GM19467 (cell line): ENCODE results near the gene PLXNB2.
"Not testable (repeated sequence)": the region's sequence is repeated elsewhere in the genome, so short reads cannot be mapped to it uniquely, and the experiment has no call there.

Source experiments
- ATAC-seq: cut with Tn5 transposase; IDR thresholded peaks from one replicate; pipeline ENCODE4 v1.9.1; 2021; ENCODE audit warnings: mild to moderate bottlenecking, moderate library complexity; ENCODE audit not compliant: unreplicated experiment

The PLXNB2 gene

DNA sequence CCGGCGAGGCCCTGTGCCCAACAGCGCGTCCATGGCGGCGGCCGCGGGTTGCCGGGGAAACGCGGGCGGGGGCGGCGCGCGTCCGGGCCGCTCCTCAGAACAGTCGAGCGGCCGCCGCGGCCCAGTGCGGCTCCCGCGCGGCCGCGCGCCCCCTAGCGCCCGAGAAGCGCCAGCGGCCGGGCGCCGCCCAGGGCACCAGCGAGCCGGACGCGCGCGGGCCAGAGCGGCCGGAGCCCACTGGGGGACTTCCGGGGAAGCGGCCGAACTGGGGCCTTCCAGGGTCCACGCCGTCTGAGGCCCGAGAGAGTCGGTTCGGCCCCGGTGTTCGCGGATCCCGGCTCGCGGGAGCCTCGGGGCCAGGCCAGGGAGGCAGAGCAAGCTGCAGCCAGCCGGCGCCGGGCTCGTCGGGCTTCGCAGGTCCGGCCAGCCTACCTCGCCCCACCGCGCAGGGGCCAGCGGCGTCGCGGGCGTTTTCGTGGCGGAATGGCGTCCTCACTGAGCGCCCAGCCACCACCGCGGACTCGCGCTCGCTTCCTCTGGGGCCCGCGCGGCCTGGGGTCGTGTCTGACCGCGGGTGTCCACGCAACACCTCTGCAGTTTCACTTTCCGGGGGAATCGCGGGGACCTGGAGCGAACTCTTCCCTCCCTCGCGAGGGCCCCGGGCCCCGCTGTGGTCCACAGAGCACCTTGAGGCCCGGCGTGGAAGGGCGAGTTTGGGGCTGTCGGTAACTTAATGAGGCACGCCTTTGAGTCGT, 19.7 kb upstream of the PLXNB2 start, which contains the start of gene DENND6B:
DENND6B (minus strand) TSS at position 57 of the 755 bp plus-strand sequence; CDS start at position 33, 24 bp downstream.
- ATAC-seq, result peak; percentile 72

GRCh38 chr22:50326225-50326955, 18.9 kb upstream of the PLXNB2 start:
- peak; percentile 6 for ATAC-seq

GRCh38 chr22:50325444-50326224, 18.2 kb upstream of the PLXNB2 start:
- no peak for ATAC-seq

DNA sequence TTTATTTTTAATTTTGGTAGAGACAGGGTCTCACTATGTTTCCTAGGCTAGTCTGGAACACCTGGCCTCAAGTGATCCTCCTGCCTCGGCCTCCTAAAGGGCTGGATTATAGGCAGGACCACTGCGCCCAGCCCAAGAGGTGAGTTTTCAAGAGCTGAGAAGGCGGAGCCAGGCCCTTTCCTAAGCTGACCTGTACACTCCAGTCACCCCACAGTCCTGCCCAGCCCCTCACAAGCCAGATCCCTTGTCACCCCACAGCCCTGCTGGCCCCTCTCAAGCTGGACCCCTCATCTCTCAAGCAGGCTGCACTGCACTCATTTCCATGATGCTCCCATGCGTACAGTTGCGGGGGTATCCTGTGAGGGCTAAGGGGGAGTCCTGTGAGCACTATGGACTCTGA, 16.5 kb upstream of the PLXNB2 start:
- no peak for ATAC-seq

- not testable (repeated sequence) for ATAC-seq
Measured at GRCh38 chr22:50322382-50323104, 15.1 kb upstream of the PLXNB2 start.

GRCh38 chr22:50320671-50321325, 13.4 kb upstream of the PLXNB2 start:
- no peak for ATAC-seq

DNA sequence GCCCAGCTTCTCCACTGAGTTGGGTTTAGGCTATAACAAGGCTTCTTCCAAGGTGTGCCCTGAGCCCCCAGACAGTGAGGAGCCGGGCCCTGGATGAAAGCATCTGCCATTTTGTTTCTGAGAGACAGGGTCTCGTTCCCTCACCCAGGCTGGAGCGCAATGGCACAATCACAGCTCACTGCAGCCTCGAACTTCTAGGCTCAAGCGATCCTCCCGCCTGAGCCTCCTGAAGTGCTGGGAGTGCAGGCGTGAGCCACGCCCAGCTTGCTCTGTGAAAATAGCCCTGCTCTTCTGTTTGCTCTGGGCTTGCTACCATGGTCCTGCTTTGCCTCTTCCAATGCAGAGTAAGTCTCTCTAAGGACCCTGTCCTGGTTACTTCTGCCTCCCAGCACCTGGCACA, 12.7 kb upstream of the PLXNB2 start:
- no peak for ATAC-seq

DNA sequence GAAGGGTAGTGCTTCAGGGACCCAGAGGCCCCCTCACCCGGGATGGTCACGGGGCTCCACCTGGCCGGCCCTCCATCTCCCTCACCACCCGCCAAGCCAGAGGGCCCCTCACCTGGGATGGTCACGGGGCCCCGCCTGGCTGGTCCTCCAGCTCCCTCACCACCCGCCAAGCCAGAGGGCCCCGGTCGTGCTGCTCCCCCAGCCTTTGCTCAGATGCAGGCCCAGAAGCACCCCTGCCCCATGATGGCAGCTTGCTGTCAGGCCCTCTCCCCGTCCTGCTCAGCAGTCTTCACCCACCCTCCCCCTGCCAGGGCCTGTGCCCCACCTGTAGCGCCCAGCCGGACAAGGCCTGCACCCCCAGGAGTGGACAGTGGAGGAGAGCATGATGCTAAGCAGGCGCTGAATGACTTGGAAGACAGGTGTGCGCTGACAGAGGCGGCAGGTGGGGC, 12.1 kb upstream of the PLXNB2 start:
- ATAC-seq, result no peak

- ATAC-seq, result no peak
Measured at GRCh38 chr22:50318698-50319411, 11.4 kb upstream of the PLXNB2 start.

DNA sequence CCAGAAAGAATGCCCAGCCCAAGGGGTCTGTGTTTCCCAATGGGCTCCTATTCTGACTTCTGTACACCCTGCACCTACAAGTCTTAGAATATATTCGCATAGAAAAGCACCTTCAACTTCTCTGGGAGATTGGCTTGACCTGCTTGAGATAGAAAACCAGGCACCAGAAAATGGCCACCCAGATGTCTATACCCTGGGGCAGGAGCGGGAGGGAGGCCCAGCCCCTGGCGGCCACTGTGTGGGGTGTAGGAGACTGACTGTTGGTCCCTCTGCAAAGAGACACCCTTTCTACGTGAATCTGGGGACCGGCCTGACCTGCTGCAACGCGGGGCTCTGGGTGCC, 10.9 kb upstream of the PLXNB2 start:
- no peak for ATAC-seq

DNA sequence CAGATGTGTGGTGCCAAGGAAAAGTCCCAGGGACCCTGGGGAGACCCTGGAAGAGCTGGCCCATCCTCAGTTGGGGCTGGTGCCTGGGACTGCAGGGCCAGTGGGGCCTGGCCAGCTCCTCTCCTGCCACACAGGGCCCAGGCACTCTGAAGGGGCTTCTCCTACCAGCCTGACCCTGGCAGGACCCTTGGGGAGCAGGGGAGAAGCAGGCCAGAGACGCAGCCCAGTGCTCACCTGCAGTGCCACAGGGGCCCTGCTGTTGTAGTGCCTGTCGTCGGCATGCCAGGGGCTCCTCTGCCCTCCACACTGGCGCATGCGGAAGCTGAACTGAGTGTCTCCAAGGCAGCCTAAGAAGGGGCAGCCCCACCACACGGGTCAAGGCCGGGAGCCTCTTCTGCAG, 10.2 kb upstream of the PLXNB2 start:
- no peak for ATAC-seq

GRCh38 chr22:50317178-50317577, 9.7 kb upstream of the PLXNB2 start:
- no peak for ATAC-seq

DNA sequence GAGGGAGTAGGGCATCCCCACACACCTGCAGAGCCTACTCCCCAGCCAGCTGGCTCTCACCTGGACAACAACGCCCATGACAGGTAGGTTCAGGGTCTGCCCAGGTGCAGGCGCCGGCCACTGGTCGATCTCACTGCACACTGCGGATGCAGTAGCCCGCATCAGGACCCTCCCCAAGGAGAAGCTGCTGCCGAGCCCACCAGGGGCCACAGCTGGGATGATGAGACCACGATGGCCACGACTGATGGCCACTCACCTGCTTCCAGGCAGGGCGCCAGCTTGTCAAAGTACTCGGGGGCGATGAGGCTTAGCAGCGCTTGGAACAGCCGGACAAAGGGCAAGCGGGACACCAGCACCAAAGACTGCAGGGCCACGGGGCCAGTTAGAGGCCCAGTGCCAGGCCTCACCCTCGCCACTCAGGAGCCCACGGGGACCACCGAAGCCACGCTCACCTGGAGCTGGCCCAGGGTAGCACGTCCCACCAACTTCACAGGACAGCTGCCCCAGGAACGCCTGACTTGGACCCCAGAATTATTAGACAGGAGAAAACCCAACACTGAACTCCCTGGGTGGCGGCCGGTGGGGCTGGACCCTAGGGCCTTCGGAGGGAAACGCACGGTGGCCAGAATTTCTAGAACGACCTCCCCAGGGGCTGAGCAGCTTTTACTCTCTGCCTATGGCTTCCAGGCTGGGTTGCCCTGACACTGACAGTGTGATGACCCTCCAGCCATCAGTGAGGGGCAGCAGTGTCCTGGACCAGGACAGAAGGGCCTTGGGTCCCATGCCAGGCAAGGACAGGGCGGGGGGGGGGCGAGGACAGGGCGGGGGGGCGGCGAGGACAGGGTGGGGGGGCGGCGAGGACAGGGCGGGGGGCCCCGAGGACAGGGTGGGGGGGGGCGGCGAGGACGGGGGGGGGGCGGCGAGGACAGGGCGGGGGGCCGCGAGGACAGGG, 8.9 kb upstream of the PLXNB2 start:
- ATAC-seq, result no peak

- ATAC-seq, result no peak
Measured at GRCh38 chr22:50315289-50316113, 8.1 kb upstream of the PLXNB2 start.

DNA sequence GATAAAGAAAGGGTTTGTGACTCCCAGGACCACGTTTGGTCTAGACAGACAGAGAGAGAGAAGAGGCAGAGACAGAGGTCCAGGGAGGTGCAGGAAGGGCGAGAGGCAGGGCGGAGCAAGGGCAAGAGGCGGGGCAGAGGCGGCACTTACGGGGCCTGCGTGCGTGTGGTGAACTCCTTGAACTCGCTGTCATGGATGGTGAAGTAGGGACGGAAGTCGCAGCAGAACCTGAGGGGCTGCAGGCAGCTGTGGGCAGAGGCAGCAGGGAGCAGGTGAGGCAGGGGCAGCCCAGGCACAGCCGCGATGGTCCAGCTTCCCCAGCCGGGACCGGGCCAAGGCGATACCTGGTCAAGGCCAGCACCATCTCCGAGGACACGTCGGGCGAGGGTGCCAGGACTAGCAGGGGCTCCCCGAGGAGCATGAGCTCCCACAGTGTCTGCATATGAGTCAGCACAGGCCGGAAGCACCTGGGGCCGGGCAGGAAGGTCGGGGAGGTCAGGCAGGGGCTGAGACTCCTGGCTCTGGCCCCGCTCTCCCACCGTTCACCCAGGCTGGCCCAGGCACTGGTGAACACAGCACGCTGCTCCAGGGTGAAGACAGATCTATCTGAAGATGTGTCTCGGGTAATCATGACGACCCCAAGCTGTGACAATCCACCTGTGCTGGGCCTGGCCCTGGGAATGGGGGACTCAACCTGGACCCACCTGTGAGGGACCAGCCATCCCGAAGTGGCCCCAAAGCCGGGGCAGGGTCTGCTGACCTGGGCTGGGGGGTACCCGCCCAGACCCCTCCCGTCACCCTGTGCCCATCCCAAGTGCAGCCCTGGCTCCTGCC, 7.2 kb upstream of the PLXNB2 start:
- ATAC-seq, result peak; percentile 60

GRCh38 chr22:50314081-50314454, 6.6 kb upstream of the PLXNB2 start:
- ATAC-seq, result no peak

DNA sequence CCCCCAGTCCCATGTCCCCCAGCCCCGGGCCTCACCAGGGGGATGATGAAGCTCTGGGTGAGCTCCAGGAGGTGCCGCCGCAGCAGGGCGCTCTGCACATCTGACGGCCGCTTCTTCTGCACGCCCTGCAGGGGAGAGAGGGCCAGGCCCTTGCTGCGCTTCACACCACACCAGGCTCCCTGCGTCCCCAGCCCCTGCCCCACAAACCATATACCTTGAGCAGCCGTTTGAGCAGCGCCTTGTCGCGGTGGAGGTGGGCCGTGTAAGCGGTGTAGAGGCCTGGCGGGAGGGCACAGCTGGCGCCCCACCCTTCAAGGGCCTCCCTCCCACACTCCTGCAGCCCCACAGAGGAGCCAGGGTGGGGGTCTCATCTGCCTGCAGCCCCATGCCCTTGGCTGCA, 6.2 kb upstream of the PLXNB2 start:
- no peak for ATAC-seq
